GM18517 (cell line): Measurements from ENCODE around the gene GABBR2.

ENCODE experiments used
- ATAC-seq: cut with Tn5 transposase; IDR thresholded peaks from one replicate; pipeline ENCODE4 v1.9.1; 2021; ENCODE audit warnings: mild to moderate bottlenecking, moderate library complexity; ENCODE audit not compliant: unreplicated experiment

The GABBR2 gene

DNA sequence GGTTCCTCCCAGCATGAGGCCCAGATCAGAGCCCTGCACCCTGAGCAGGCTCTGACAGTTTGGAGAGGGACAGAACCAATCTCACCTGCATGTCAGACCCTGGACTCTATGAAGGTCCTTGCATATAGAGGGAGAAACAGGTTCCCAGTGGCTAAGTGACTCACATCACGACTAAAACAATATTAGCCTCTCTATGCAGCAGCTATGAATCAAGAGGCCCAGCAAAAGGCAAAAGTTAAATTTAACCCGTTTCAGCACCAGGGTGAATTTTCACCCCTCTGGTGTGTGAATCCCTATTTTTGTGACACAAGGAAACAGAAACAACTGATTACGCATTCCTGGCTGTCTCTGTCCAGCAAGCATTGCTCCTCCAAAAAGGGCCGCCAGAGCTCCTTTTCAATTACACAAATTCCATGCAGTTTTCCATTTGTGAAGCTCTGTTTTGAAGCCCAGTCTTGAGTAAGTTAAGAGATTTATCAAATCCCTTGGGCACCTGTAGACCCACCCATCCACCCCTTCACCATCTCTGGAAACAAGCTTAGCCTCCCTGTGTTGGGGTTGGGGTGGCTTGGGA, 136.6 kb downstream of the GABBR2 start:
- ATAC-seq: no peak

- no peak for ATAC-seq
These were observed 137.1 kb downstream of the GABBR2 start for GRCh38 chr9:98571643-98572042.

DNA sequence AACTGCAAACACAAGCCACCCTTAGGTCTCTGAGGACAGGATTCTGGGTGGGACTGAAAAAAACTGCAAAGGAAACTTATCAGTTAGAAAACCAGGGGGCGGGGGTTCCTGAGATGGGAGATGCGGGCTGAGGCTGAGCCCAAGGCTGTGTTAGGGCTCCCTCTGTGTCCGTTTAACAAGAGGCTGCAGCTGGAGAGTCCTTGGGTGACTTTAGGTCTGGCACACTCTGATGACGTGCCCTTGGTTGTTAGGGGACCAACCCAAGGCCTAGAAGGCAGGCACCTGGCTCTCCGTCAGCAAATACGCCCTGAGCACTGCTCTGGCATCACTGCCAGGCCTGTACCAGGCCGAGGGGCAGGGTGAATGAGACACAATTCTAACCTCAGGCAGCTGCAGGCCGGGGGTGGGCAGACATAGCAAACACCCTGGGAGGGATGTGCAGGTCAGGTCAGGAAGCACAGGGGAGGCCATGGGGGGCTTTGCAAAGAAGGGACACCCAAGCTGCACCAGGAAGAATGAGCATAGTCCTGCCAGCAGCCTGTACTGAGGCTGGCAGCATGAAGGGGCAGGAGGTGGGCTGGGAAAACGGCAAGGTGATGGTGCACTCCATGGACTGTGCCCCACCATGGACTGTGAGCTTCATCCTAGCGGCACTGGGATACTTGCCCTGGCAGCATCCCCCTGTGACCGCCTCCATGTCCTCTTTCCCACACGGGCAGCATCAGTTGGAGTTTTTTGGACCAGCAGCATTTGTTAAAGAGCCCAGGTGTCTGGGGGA, 137.9 kb downstream of the GABBR2 start:
- no peak for ATAC-seq

GRCh38 chr9:98570055-98570454, 138.7 kb downstream of the GABBR2 start:
- ATAC-seq: no peak

DNA sequence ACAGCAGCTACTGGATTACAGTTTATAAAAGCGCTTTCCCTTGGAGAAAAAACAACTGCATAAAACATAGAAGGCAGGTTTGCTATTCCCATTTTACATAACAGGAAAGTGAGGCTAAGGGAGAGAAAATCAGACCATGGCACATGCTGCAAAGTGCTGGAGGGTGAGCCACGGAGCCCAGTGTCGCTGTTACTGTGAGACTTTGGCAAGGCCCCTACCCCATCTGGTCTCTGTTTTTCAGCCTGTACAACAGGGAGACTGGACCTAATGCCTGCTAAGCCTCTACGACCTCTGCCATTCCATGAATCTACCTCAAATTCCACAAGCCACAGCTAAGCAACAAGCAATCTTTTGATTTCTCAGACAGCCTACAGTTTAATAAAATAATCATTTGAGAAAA, 139.2 kb downstream of the GABBR2 start:
- no peak for ATAC-seq

GRCh38 chr9:98568909-98569469, 139.7 kb downstream of the GABBR2 start:
- ATAC-seq: no peak

DNA sequence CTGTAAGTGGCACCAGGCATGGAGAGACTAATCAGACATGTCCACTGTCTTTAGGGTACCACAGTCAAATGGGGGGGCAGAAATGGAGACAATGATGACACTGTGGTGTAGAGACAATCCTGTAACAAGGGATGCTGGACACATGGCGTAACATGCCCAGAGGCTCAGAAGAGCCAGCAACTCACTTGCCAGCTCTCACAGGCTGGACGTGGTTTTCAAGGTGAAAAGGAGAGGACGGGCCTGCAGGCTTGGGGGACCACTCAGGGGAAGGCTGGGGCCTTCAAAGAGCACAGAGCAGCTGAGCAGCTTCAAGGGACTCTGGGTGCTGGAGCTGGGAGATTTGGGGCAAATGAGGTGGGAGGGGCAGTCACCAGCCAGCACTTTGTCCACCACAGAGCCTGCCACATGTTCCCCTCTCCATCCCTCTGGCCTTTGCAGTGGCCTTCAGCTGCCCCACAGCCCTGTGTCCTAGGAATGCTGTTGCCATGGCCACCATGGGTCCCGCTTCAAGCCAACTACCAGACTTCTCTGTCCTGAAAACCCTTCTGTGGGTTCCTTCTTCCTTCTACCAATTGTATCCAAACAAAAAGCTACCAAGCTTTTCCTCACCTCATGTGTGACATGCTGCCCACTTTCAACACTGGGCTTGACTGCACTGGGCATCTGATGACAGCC, 140.4 kb downstream of the GABBR2 start:
- no peak for ATAC-seq

DNA sequence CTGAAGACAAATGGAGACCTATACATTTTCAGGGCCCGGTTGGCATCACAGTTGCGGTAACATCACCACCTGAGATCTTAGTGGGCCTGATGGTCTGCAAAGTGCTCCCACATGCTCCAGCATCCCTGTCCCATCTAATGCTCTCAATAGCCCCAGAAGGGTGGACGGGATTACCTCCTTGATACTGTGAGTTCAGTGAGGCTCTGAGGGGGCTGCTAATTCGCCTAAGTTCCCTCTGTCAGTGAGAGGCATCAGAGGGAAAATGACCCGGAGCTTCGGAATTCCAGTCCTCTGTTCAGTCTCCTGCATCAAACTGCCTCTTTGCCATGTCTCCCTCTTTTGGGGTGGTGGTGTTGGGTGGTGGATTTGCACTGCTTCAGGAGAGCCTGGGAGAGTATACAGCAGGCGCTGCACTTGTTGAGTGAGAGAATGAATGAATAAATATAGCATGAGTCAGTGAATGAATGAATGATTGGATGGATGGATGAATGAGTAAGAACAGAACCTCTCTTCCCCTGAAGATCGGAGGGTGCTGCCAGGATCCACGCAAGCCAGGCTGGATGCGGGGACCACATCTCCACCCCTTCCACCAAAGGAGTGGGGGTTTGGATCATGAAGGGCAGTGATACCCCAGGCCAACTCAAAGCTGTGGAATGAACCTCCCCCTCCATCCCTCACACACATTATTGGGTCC, 141.0 kb downstream of the GABBR2 start:
- no peak for ATAC-seq

DNA sequence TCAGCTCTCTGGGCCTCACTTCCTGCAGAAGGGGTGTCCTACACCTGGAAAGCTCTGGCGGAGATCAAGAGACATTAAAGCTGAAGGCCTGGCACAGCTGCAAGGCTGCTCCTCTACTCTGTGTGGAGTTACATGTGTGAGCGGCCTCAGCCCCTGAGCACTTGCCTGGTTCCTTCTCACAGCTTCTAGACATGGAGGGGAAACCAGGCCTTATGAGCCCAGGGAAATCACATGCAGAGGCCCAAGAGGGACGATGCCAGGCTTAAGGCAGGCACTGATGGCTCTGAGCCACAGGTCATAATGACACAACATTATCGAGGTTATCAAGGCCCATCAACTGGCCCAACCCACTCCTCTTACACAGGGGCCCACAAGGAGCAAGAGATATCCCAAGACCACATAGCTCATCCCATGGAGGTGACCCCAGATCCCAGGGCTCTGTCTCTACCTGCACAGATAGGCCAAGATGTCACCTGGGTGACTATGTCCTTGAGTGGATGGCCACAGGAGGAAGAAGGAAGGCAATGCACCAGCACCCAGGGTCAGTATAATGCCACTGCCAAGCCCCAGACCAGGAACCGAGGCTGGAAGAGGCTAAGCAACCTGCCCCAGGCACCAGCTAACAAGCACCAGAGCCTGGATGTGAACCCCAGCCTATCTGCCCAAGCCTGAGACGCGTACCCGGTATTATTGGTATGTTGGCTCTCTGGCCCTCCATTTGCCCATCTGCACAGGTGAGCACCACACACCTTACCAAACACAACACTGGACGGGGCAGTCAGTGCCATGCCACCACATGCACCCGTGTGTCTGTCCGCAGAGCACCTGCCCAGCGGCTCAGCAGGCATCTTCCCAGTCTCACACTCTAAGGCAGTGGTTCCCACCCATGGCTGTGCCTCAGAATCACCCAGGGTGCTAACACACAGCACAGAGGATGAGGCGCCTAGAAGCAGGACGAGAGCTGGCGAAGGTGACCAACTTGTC, 143.3 kb downstream of the GABBR2 start:
- ATAC-seq: no peak

DNA sequence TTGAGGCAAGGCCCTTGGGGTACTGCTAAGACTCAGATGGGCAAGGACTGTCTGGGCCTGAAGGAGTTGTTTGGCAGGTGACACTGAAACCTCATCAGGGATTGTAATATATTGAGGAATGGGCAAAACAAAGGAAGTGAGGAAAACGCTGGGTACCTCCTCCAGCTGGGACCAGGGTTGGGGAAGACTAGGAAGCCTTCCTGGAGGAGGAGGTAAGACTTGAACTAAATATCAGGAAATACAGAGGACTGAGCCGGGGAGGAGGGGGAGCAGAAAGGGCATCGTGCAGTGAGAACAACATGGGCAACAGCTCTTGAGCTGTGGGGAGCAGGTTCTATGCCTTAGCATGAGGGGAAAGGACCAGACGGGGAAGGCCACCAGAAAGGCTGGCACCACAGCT, 144.0 kb downstream of the GABBR2 start:
- ATAC-seq: no peak

GRCh38 chr9:98563988-98564387, 144.7 kb downstream of the GABBR2 start:
- no peak for ATAC-seq

GRCh38 chr9:98563212-98563907, 145.4 kb downstream of the GABBR2 start:
- no peak for ATAC-seq

DNA sequence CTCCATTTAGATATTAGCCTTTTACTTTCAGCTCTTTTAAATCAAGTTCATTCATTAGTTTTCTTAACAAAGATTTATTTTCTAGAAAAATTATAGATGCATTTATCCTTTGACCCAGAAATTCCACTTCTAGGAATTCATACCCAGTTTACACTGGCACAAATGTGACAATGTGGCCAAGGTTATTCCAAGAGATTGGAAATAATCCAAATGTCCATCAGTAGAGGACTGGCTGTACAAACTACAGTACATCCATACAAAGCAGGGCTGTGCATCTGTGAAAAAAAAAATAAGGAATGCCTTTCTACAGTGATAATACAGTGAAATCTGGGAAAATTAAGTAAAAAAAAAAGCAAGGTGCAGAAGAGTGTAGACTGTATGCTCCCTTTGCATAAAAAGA, 149.2 kb downstream of the GABBR2 start:
- ATAC-seq: no peak

- ATAC-seq: no peak
These were observed 150.2 kb downstream of the GABBR2 start for GRCh38 chr9:98558575-98558974.

DNA sequence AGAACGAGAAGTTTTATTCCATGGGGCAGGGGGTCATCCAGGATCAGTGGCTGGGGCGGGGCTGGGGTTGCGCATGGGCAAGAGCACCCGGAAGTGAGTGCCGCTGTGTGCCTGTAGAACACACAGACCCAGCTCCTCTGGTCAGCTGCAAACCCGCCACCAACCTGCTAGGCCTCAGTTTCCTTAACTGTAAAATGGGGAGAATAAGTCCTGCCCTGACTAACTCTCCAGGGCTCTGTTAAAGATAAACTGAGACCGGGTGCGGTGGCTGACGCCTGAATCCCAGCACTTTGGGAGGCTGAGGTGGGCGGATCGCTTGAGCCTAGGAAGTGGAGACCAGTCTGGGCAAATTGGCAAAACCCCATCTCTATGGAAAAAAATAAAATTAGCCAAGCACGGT, 152.2 kb downstream of the GABBR2 start:
- no peak for ATAC-seq

GRCh38 chr9:98555651-98556465, 152.9 kb downstream of the GABBR2 start:
- no peak for ATAC-seq

GRCh38 chr9:98554752-98555151, 154.0 kb downstream of the GABBR2 start:
- ATAC-seq: no peak

- no peak for ATAC-seq
These were observed 156.4 kb downstream of the GABBR2 start for GRCh38 chr9:98552331-98552730.
